OCI-LY7 (cell line): Measurements from ENCODE around the gene CYTIP.

Source experiments
- CTCF ChIP-seq: fragments of 200-600 bp; sonication (generic); conservative IDR thresholded peaks from 2 replicates; pipeline ENCODE4 v1.5.1; 2014; ENCODE audit warnings: mild to moderate bottlenecking, antibody characterized with exemption, low read length, moderate library complexity, mixed read lengths
- EZH2phosphoT487 ChIP-seq: fragments of 200-600 bp; sonication (generic); IDR thresholded peaks from 2 replicates; pipeline ENCODE4 v1.6.1; 2018; ENCODE audit warnings: low read depth, borderline replicate concordance, mild to moderate bottlenecking, mixed run types, antibody characterized with exemption, low read length, moderate library complexity, mixed read lengths

- TF ChIP-seq CTCF (no peak), EZH2phosphoT487 (no peak)
Observed at GRCh38 chr2:157443090-157443489, 799 bp downstream of the CYTIP start.
